HTR-8/SVneo (cell line): ENCODE measurements around the gene SLC3A2.
"Not testable (repeated sequence)": the region's sequence is repeated elsewhere in the genome, so short reads cannot be mapped to it uniquely, and the experiment has no call there.

Source experiments
- DNase-seq: peaks from one replicate; pipeline ENCODE4 v3.0.0; 2011; ENCODE audit warnings: low spot score, mixed read lengths; ENCODE audit not compliant: insufficient read length
- FAIRE-seq: peaks from 2 replicates; lab custom pipeline; 2011; peaks lifted over from hg19 to GRCh38; lab: Jason Lieb, UNC

The SLC3A2 gene

DNA sequence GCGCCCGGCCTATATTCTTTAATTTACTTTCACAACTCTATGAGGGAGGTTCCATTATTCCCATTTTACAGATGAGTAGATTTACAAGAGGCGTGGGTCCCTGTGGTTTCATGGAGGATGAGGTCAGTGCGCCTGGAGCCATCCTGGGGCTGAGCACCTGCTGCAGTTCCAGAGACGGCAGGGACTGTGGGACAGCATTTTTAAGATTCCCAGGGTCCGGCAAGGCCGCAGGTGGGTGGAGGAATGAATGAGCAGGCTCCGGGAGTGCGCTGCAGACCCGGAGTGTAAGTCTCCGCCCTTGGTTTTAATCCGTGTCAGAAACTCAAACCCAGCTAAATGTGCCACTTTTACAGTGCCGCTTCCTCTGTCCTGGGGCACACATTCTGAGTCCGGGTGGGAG, 44.6 kb downstream of the SLC3A2 start:
- FAIRE-seq (no peak), DNase-seq (no peak)

DNA sequence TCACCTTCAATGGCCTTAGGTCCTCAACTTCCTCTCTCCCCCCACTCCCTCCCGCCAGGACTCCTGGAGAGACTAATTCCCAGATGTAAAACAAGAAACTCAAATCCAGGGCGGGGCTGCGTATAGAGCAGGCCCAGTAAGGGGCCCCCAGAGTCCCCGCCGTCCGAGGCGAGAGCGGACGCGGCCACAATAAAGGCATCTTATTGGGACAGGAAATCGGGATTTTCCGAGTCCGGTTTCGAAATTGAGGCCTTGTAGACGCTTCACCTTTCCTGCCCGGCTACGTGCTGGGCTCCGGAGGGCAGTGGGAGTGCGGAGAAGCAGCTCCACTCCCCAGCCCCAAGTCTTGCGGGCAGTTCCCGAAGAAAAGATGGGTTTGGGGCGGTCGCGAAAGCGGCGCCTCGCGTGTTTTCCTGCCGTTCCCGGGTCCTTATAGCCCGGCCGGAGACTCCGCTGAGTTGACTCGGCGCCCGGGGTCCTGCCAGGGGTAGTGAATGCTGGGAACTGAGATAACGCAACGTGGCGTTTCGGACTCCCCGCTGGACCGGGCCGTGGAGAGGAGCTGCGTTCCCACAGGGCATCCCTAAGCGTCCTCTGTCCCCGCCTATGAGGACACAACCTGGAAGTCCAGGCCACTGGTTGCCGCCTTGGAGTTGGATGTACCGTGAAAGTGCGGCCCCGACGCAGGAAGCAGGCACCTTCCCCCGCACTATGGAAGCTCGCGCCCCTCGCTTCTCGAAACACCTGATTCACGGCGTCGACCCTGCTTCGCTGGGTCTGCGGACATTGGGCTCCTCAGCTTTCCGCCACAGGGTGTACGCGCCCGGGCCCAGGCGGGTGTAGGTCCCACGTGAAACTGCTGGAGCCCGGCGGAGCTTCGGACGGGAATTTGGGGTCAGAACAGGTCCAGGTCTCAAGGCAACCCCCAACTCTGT, 45.3 kb downstream of the SLC3A2 start:
- DNase-seq (no peak), FAIRE-seq (no peak)

DNA sequence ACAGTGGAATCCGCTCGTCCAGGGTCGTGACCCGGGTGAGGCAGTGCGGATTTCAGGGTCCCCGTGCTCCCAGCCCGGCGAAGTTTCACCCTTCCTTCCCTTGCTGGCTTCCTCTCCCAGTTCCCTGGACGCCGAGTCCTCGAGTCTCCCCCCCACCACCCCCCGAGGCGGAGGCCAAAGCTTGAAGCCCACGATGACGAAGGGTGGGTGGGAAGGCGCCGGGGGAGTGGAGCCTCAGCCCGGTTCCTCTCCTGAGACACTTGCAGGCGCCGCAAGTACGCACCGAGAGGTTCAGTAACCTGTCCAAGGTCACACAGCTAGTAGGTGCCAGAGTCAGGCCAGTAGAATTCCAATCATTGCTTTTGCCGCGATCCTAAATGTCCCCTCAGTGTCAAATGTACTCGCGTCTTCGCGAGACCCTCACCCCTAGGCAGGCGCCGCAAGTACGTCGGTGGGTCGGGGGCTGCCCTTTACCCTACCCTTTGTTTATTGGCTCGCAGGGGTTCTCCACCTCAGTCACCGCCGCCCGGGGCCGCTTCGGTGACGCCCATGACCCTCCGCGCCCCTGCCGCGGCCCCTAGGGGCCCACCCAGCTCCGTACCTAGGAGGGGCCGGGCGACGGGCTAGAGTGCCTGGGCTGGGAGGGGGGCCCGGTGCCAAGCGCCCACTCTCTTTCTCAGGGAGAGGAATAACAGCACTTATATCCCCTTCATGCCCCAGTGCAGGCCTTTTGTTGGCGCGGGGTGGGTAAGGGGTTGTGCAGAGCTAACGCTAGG, 46.2 kb downstream of the SLC3A2 start:
- DNase-seq (no peak), FAIRE-seq (no peak)

DNA sequence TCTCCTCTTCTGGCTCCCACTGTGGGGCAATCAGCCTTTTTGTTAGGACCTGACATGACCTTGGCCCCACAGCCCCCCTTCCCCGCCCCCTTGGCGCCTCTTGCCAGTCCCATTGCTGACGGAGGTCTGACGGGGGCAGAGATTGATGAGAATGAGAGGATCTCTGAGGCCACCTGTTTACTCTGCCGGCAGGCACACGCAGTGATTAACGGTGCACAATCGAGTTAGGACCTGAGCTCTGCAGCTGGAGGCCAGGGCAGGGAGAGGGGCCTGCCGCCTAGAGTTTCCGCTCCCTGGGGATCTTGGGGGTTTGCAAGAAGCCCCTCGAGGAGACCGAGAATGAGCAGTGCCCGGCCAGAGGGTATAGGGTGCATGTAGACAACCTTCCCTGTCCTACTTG, 47.3 kb downstream of the SLC3A2 start:
- FAIRE-seq (no peak), DNase-seq (no peak)

DNA sequence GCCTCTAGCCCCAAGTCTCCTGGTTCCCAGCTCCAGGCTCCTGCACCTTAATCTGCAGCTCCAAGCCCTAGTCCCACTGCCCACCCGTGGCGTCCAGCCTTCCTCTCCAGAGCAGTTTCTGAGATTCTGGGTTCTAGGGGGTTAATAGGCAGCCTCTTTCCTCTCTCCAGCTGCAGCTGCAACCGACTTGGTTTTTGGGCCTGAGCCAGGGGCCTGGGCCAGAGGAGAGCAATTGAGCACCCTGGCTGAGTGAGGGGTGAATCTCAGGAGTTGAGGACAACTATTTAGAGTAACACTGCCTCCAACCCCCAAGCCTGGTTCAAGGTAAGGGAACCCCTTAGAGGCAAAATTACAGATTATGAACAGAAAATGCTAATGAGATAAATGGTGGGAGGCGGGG, 49.5 kb downstream of the SLC3A2 start:
- FAIRE-seq (no peak), DNase-seq (no peak)

DNA sequence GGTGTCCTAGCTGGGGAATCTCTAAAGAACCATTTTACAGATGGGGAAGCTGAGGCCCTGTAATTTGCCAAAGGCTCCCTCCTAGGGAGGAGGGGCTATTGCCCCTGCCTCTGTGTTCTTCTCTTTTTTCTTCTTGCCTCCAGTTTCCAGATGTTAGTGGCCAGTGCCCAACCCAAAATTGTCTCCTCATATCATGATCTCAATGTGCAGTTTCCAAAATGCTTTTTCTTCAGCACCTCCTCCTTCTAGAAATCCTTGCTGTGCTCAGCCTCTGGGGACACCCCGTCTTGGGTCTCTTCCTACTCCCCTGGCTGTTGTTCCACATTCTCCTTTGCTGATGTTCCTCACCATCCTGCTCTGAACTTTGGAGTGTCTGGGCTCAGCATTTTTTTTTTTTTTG, 50.0 kb downstream of the SLC3A2 start:
- FAIRE-seq, result no peak
- no peak for DNase-seq

DNA sequence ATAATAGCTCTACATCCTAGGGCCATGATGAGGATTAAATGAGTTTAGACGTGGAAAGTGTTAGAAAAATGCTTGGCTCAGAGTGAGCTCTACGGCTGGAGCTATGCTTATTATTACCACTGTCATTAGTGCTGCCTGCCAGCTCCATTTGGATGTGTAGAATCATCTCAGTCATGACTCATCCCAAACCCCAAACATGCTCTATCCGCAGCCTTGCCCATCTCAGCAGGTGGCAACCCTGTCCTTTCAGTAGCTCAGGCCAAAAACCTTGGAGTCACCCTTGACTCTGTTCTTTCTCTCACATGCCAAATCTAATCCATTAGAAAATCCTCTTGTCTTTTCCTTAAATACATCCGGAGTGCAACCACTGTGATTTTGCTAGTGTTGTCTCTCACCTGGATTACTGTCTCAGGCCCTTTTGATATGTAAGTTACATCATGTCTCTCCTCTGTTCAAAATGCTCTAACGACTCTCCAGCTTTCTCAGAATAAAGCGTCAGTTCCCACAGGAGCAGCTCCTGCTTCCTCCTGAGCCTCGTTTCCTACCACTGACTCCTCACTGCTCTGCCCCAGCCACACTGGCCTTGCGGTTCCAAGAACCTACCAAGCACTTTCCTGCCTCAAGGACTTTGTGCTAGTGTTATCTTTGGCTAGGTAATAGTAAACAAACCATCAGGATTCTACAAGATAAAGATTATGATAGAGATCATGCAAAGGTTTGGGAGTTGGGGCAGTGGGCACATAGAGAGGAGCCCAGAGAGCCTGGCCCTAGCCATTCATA, 51.0 kb downstream of the SLC3A2 start:
- FAIRE-seq (no peak), DNase-seq (no peak)

DNA sequence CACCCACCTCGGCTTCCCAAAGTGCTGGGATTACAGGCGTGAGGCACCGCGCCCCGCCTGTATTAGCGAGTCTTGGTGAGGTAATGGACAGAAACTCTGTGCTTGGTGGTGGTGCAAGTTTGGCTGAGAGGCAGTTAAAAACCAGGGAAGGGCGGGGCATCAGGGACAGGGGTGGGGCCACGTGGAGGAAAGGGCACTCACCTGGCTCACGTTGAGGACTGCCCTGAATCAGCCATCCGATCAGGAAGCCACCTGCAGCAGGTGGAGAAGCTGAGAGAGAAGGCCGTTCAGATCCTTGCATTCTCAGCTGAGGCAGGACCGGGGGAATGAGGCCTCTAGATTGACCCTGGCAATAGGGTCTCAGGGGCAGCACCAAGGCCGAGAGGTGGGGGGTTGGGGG, 52.6 kb downstream of the SLC3A2 start:
- FAIRE-seq (no peak), DNase-seq (no peak)

DNA sequence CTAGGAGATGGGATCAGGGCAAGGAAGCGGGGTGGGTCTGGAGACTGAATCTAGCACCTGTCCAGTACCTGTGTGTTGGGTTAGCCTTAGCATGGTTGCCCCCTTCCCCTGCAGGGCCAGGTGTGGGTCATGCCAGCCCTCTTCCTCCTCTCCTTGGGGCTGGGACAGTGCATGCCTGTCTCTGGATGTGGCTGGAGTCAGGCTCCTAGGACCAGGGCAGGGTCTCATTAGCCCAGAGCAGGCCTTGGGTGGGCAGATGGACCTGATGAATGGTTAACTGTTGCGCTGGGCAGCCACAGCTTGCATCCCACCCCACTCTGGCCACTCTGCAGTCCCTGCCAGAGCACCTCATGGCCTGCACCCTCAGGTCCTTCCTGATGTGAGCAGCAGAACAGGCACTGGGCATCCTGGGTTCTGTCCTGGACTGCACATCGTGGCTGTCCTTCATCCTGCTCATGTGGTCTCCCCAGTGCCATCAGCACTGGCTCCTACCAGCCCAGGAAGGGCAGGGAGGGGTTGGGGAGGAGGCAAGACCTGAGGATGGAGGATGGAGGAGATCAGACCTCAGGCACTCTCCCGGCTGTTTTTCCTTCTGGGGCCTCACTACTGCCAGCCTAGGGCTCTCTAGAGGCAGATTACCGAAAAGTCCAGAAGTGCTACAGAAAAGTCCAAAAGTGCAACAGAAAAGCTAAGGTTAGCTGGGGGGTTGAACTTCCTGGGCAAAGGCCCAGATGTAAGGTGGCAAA, 53.2 kb downstream of the SLC3A2 start:
- FAIRE-seq, result no peak

DNA sequence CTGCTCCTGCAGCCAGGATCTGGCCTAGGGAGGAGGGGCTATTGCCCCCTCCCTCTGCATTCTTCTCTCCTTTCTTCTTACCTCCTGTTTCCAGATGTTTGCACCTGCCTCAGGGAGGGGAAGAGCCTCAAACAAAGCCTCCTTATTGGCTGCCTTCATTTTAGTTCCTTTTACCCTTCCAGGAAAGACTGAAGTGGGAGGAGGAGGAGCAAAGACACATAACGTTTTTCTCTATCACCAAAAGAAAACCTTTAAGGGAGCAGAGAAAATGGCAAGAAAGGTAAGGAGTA, 53.7 kb downstream of the SLC3A2 start:
- DNase-seq, result no peak
- no peak for FAIRE-seq

More for the DNA sequence above, 53.2 kb downstream of the SLC3A2 start:
- DNase-seq, result no peak

DNA sequence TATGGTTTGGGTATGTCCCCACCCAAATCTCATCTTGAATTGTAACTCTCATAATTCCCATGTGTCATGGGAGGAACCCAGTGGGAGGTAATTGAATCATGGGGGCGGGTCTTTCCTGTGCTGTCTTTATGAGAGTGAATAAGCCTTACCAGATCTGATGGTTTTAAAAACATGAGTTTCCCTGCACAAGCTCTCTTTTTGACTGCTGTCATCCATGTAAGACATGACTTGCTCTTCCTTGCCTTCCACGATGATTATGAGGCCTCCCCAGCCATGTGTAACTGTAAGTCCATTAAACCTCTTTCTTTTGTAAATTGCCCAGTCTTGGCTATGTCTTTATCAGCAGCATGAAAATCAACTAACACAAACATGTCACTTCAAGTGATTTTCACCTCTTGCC, 56.8 kb downstream of the SLC3A2 start:
- not testable (repeated sequence) for FAIRE-seq, DNase-seq
